ENCODE data around the gene C15orf39. TPM values are rescaled to one million over a fixed set of nuclear protein-coding genes. Genes with fewer than 3 reads are reported as not detected.
A peak's percentile ranks its signal among the peaks of the same experiment; 100 is the strongest.

C15orf39 gene
- total RNA-seq, 1 donor from 2014 or later = 73.2 TPM

GRCh38 chr15:75204340-75205063 lies 2.8 kb downstream of the C15orf39 start:
- peak overlapping the region; percentile 53 for H3K27ac Mint-ChIP-seq

GRCh38 chr15:75205064-75205395 lies 3.3 kb downstream of the C15orf39 start:
- ATAC-seq (ENCODE audit: low read depth) = no peak
- peaks cover 42% of the 10 kb centered on the region for H3K36me3 Mint-ChIP-seq (ENCODE audit: low read depth)
- CTCF ChIA-PET = interaction anchor here (0.8 to 7.0 kb wide), 5 partner anchors 59 to 175 kb away, joined by 3 to 149 read pairs (median 18); no protein-coding TSS in a partner anchor
- POLR2A ChIA-PET = interaction anchor here (1.0 to 2.8 kb wide), 8 partner anchors 94 to 182 kb away, joined by 3 to 20 read pairs (median 8); partner anchors contain the start of gene PPCDC
- no peaks in the 10 kb centered on the region for H3K27me3 Mint-ChIP-seq
- TF ChIP-seq, protein P1, sequence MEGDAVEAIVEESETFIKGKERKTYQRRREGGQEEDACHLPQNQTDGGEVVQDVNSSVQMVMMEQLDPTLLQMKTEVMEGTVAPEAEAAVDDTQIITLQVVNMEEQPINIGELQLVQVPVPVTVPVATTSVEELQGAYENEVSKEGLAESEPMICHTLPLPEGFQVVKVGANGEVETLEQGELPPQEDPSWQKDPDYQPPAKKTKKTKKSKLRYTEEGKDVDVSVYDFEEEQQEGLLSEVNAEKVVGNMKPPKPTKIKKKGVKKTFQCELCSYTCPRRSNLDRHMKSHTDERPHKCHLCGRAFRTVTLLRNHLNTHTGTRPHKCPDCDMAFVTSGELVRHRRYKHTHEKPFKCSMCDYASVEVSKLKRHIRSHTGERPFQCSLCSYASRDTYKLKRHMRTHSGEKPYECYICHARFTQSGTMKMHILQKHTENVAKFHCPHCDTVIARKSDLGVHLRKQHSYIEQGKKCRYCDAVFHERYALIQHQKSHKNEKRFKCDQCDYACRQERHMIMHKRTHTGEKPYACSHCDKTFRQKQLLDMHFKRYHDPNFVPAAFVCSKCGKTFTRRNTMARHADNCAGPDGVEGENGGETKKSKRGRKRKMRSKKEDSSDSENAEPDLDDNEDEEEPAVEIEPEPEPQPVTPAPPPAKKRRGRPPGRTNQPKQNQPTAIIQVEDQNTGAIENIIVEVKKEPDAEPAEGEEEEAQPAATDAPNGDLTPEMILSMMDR (IDR thresholded peaks at IDR 0.05) = no peak
- no peak overlapping the region for H3K27ac Mint-ChIP-seq
- DNase-seq = no peak
- H3K4me3 Mint-ChIP-seq = no peak overlapping the region
- peaks cover 37% of the 10 kb centered on the region for H3K4me1 Mint-ChIP-seq
- intact Hi-C loops (cut with micrococcal nuclease) = loop anchor here (10.0 kb wide), 1 partner anchor 100 kb away; no protein-coding TSS in a partner anchor
- H3K9me3 Mint-ChIP-seq = no peaks in the 10 kb centered on the region

More at GRCh38 chr15:75204340-75205063, 2.8 kb downstream of the C15orf39 start:
- Mint-ChIP-seq H3K4me1 (peaks cover 37% of the 10 kb centered on the region), H3K9me3 (no peaks in the 10 kb centered on the region), H3K36me3 (ENCODE audit: low read depth) (peaks cover 38% of the 10 kb centered on the region), H3K4me3 (peak overlapping the region; percentile 90), H3K27me3 (no peaks in the 10 kb centered on the region)
- ChIA-PET POLR2A (interaction anchor here (0.7 to 2.8 kb wide), 14 partner anchors 11 to 436 kb away, joined by 3 to 20 read pairs (median 4); partner anchors contain the start of genes COX5A and PPCDC), CTCF (interaction anchor here (0.6 to 7.0 kb wide), 17 partner anchors 11 to 588 kb away, joined by 3 to 149 read pairs (median 4); partner anchors contain the start of genes PPCDC and RPP25)
- TF ChIP-seq, protein P1 (IDR thresholded peaks at IDR 0.05) = no peak
- ATAC-seq (ENCODE audit: low read depth) (peak; percentile 62), DNase-seq (peak; percentile 76)
- intact Hi-C loops (cut with micrococcal nuclease) = loop anchor here (1.0 to 10.0 kb wide), 5 partner anchors 100 to 572 kb away; partner anchors contain the start of genes RPP25 and SIN3A

GRCh38 chr15:75206006-75206405 lies 4.3 kb downstream of the C15orf39 start:
- ATAC-seq (ENCODE audit: low read depth) (no peak), DNase-seq (no peak)
- Mint-ChIP-seq H3K27ac (no peak overlapping the region), H3K4me3 (no peak overlapping the region), H3K36me3 (ENCODE audit: low read depth) (peaks cover 50% of the 10 kb centered on the region), H3K9me3 (no peaks in the 10 kb centered on the region), H3K27me3 (no peaks in the 10 kb centered on the region), H3K4me1 (peaks cover 30% of the 10 kb centered on the region)
- TF ChIP-seq, protein P1 (IDR thresholded peaks at IDR 0.05) = no peak
- intact Hi-C loops (cut with micrococcal nuclease) = loop anchor here (10.0 kb wide), 1 partner anchor 99 kb away; no protein-coding TSS in a partner anchor
- POLR2A ChIA-PET = no interaction called here
- CTCF ChIA-PET = interaction anchor here (0.8 to 7.0 kb wide), 3 partner anchors 163 to 176 kb away, joined by 3 to 149 read pairs (median 62); no protein-coding TSS in a partner anchor

GRCh38 chr15:75206803-75207617 lies 5.3 kb downstream of the C15orf39 start:
- ChIA-PET POLR2A (interaction anchor here (0.7 to 1.1 kb wide), 2 partner anchors 8 to 627 kb away, joined by 6 to 7 read pairs; no protein-coding TSS in a partner anchor), CTCF (interaction anchor here (7.0 kb wide), 1 partner anchor 164 kb away, joined by 149 read pairs; no protein-coding TSS in a partner anchor)
- H3K4me1 Mint-ChIP-seq = peaks cover 25% of the 10 kb centered on the region
- H3K27me3 Mint-ChIP-seq = no peaks in the 10 kb centered on the region
- H3K36me3 Mint-ChIP-seq (ENCODE audit: low read depth) = peaks cover 56% of the 10 kb centered on the region
- H3K4me3 Mint-ChIP-seq = no peak overlapping the region
- DNase-seq (no peak), ATAC-seq (ENCODE audit: low read depth) (no peak)
- TF ChIP-seq, protein P1 (IDR thresholded peaks at IDR 0.05) = no peak
- H3K27ac Mint-ChIP-seq = no peak overlapping the region
- H3K9me3 Mint-ChIP-seq = no peaks in the 10 kb centered on the region
- intact Hi-C loops (cut with micrococcal nuclease) = loop anchor here (10.0 kb wide), 1 partner anchor 98 kb away; no protein-coding TSS in a partner anchor

Data from activated B cell treated with CpG ODN at 0.5 μM for 24 hours (primary cell).